ENCODE measurements around the gene KCNJ11.
"Not testable (repeated sequence)": the region's sequence is repeated elsewhere in the genome, so short reads cannot be mapped to it uniquely, and the experiment has no call there.

Gene KCNJ11

GRCh38 chr11:17388609-17389210 lies at the start of gene KCNJ11:
Gene KCNJ11, minus strand, starts transcription at chr11:17388659. Its CDS starts 568 bp downstream, at chr11:17388091.
- DNase-seq (ENCODE audit: low spot score), result no peak

GRCh38 chr11:17437366-17437765 lies 48.9 kb upstream of the KCNJ11 start:
- DNase-seq (ENCODE audit: low spot score), result no peak

GRCh38 chr11:17434108-17434507 lies 45.6 kb upstream of the KCNJ11 start:
- DNase-seq (ENCODE audit: low spot score), result no peak

GRCh38 chr11:17432002-17432401 lies 43.5 kb upstream of the KCNJ11 start:
- DNase-seq (ENCODE audit: low spot score), result no peak

- DNase-seq (ENCODE audit: low spot score), result no peak
Observed at GRCh38 chr11:17431139-17431538, 42.7 kb upstream of the KCNJ11 start.

GRCh38 chr11:17430616-17431015 lies 42.2 kb upstream of the KCNJ11 start:
- DNase-seq (ENCODE audit: low spot score), result no peak

- no peak for DNase-seq (ENCODE audit: low spot score)
Observed at GRCh38 chr11:17428925-17429324, 40.5 kb upstream of the KCNJ11 start.

GRCh38 chr11:17428261-17428660 lies 39.8 kb upstream of the KCNJ11 start:
- DNase-seq (ENCODE audit: low spot score), result no peak

GRCh38 chr11:17426233-17426632 lies 37.8 kb upstream of the KCNJ11 start:
- not testable (repeated sequence) for DNase-seq (ENCODE audit: low spot score)

- DNase-seq (ENCODE audit: low spot score), result no peak
Observed at GRCh38 chr11:17423533-17424310, 35.3 kb upstream of the KCNJ11 start.

- no peak for DNase-seq (ENCODE audit: low spot score)
Observed at GRCh38 chr11:17421781-17422180, 33.3 kb upstream of the KCNJ11 start.

GRCh38 chr11:17418444-17419081 lies 30.1 kb upstream of the KCNJ11 start:
- no peak for DNase-seq (ENCODE audit: low spot score)

GRCh38 chr11:17416492-17416891 lies 28.0 kb upstream of the KCNJ11 start:
- DNase-seq (ENCODE audit: low spot score), result no peak

GRCh38 chr11:17415523-17416104 lies 27.2 kb upstream of the KCNJ11 start:
- DNase-seq (ENCODE audit: low spot score), result no peak

GRCh38 chr11:17414992-17415391 lies 26.5 kb upstream of the KCNJ11 start:
- no peak for DNase-seq (ENCODE audit: low spot score)

GRCh38 chr11:17414317-17414737 lies 25.9 kb upstream of the KCNJ11 start:
- no peak for DNase-seq (ENCODE audit: low spot score)

- no peak for DNase-seq (ENCODE audit: low spot score)
Observed at GRCh38 chr11:17413414-17414316, 25.2 kb upstream of the KCNJ11 start.

- no peak for DNase-seq (ENCODE audit: low spot score)
Observed at GRCh38 chr11:17412488-17413180, 24.2 kb upstream of the KCNJ11 start.

GRCh38 chr11:17411418-17411817 lies 23.0 kb upstream of the KCNJ11 start:
- DNase-seq (ENCODE audit: low spot score), result no peak

- no peak for DNase-seq (ENCODE audit: low spot score)
Observed at GRCh38 chr11:17410606-17411379, 22.3 kb upstream of the KCNJ11 start.
